K562 (cell line): ENCODE data around the gene ZNF391. TPM values are rescaled to one million over a fixed set of nuclear protein-coding genes. Genes with fewer than 3 reads are reported as not detected.

Experiments used
- AFF1 ChIP-seq, 2 experiments: fragments of 450-650 bp; IDR thresholded peaks; 2 replicates each; pipeline ENCODE4 v1.6.1; 2018; ENCODE audit warnings: mild to moderate bottlenecking in 2 of 2, low read depth in 1 of 2; ENCODE audit not compliant: partially characterized antibody in 2 of 2
- BDP1 ChIP-seq: IDR thresholded peaks from 3 replicates; pipeline ENCODE4 v1.6.1; 2011; ENCODE audit not compliant: insufficient read length, insufficient read depth
- MED1 ChIP-seq: sonication (generic); formaldehyde crosslinking; IDR thresholded peaks from 2 replicates; pipeline ENCODE4 v1.8.1; 2023; ENCODE audit warnings: missing genetic modification reagents, borderline replicate concordance
- NR3C1 ChIP-seq: sonication (generic); formaldehyde crosslinking; IDR thresholded peaks from 2 replicates; pipeline ENCODE4 v1.8.1; 2022; ENCODE audit warnings: missing genetic modification reagents
- REST ChIP-seq, 2 experiments: fragments of 450-650 bp; formaldehyde crosslinking in 1 of 2; IDR thresholded peaks; 2 replicates each; pipeline versions ENCODE4 v1.4.0 to v1.6.1; 2014 to 2020; ENCODE audit warnings: mild to moderate bottlenecking in 2 of 2, borderline replicate concordance in 1 of 2, low read depth in 1 of 2
- RFX1 ChIP-seq: fragments of 450-650 bp; IDR thresholded peaks from 2 replicates; pipeline ENCODE4 v1.6.1; 2016; ENCODE audit warnings: mild to moderate bottlenecking, moderate library complexity
- TAF1 ChIP-seq: IDR thresholded peaks from 2 replicates; pipeline ENCODE4 v1.6.1; 2011; ENCODE audit warnings: mild to moderate bottlenecking, low read length, moderate library complexity; ENCODE audit not compliant: insufficient read depth, control insufficient read depth, severe bottlenecking; ENCODE audit errors: extremely low read depth
- ZNF24 ChIP-seq: fragments of 450-650 bp; IDR thresholded peaks from 2 replicates; pipeline ENCODE4 v1.6.1; 2016
- ZNF324 ChIP-seq: fragments of 250-450 bp; sonication (Bioruptor Pico); IDR thresholded peaks from 2 replicates; pipeline ENCODE4 v1.4.0; 2020; ENCODE audit warnings: mild to moderate bottlenecking
- polyA plus RNA-seq, 8 experiments: library from polyadenylated mRNA; depleted of rRNA in 4 of 8; stranded (reverse) in 5 of 8; unstranded in 3 of 8; fragments of >200 nt; fragmentation: Nextera tagmentation in 2 of 8; fragmentation: Illumina TruSeq in 1 of 8; extraction: Ambion mirVana in 2 of 8; extraction: Trizol in 1 of 8; gene quantifications; 2 replicates each; pipeline versions ENCODE4 v1.2.1 to v1.2.3, GENCODE V29; 2011 to 2014; ENCODE audit warnings: inconsistent platforms in 1 of 8, missing spikeins in 1 of 8
- total RNA-seq, 7 experiments: library from RNA; depleted of rRNA in 6 of 7; stranded (reverse); fragments of >200 nt in 6 of 7; fragmentation: Illumina TruSeq in 2 of 7; extraction: Trizol in 2 of 7; gene quantifications; 2 replicates each; pipeline versions ENCODE4 v1.2.1 to v1.2.3, GENCODE V29; 2011 to 2021; ENCODE audit warnings: low replicate concordance in 1 of 7
- TF ChIP-seq, protein P1 (sequence below): fragments of 250-450 bp; sonication (Bioruptor Pico); IDR thresholded peaks from 2 replicates; pipeline ENCODE4 v1.5.0; 2021; ENCODE audit warnings: mild to moderate bottlenecking, moderate library complexity

ZNF391 gene
- total and polyA plus RNA-seq, 9 of the 15 experiments (the other 6 are each of a cell fraction or from before 2014, with no cell fraction given), result 2.3 to 10.1 (median 5.8) TPM

DNA sequence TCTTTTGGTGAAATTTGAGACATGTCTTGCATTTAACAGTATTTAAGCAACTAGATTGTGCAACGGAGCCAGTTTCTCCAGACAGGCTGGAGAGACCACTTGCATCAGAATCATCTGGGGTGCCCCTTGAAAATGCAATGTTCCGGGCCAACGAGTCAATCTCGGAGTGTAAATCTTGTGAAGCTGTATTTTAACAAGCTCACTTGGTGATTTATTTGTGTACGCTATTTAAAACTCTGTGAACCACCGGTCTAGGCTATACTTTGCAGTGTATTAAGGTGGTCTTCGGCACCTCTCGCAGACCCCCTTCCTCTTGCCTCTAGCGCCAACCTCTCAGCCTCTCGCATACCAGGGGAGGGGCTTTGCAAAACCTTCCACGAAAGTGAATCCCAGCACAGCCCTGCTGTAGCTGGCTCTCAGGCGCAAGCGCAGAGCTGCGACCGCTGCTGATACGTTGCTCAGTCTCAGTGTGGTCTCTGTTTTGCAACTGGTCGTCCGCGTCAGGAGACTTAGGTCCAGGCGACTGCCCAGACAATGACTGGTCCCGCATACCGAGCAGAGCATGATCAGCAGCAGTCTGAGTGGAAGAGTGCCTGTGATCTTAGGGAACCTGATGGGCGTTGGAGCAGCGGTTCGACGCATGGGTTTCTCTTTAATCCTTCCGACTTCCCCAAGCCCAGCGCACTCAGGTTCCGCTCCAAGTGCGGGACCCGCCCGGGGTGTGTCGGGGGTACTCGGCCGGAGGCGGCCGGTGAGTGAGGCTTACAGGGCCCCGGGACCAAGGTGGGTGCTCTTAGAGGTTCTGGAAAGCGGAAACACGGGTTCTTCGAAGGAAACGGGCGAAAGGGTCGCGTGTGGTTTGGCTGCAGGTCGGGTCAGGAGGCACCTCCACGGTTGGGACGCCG, at the start of gene ZNF391 (continued):
- TF ChIP-seq AFF1 (IDR thresholded peaks at IDR 0.05; ENCODE audit: low read depth in 1 of 2, partially characterized antibody in 2 of 2), result peak; percentile 37 to 86
- no peak for TF ChIP-seq NR3C1 (CRISPR knock-in tag)
- TF ChIP-seq ZNF24, result peak; percentile 79
- peak; percentile 82 for TF ChIP-seq REST (IDR thresholded peaks at IDR 0.05; ENCODE audit: borderline replicate concordance)
- peak; percentile 84; the same call in 1 of the 2 replicates for TF ChIP-seq REST (CRISPR knock-in tag; IDR thresholded peaks at IDR 0.05; ENCODE audit: low read depth)
- TF ChIP-seq RFX1, result no peak
- no peak for TF ChIP-seq BDP1
- TF ChIP-seq TAF1, result peak; percentile 97
- TF ChIP-seq ZNF324 (CRISPR knock-in tag), result no peak
- no peak for TF ChIP-seq MED1
- TF ChIP-seq, protein P1, sequence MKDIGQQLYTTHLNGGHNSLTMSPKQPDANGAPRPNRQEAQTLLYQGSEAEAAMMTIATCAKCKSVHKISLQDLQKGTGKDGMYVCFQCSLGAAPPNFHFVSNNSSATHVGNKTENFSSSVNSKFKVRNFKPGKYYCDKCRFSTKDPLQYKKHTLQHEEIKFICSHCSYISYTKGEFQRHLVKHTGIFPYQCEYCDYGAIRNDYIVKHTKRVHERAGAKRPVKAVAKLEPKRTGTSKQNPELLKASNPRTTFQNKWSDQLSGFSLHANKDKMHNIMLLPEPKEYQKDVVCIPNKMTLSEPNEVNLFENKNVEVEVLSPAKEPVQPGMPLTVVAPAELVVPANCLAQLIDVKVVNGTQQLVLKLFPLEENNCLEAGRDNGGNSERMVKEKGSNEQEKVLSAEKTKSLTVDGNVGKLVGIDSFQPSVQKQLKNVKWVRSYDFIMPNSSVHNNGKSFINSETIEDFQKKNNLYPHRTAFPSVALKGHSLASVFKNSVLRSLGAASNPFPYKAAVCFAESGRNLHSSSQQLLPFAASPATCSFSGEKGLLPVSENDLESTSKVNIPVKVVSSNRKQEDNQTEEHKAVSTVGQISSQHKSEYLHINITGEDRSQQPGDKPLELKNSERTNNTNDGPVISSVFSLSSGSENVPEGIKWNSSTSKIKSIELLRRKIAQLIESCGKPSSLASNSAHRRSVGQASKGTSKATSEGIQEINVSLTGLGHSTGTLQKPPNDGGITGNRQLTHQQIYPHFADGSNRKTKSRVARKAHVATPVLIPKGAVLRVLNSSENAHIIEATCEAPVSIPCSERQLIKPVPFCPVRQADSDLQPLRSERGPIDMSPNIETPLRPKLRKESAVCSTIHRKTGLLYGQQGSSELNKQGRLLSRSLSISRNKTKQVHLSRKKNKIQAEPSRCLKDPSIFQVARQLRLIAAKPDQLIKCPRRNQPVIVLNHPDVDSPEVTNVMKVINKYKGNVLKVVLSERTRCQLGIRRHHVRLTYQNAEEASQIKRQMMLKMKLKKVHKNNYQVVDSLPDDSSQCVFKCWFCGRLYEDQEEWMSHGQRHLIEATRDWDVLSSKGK (CRISPR knock-in tag), result no peak
